Measurements from ENCODE around the gene NEO1.

The NEO1 gene

GRCh38 chr15:73231661-73232419 is 179.6 kb downstream of the NEO1 start:
- Histone ChIP-seq H3K27ac (ENCODE audit: low read depth, low read length) (no peak overlapping the region), H3F3A (ENCODE audit: insufficient read depth) (no peaks in the 10 kb centered on the region), H3K36me3 (ENCODE audit: low read length) (no peaks in the 10 kb centered on the region), H3K9ac (ENCODE audit: low read length) (no peak overlapping the region), H3K9me2 (replicated peaks; ENCODE audit: insufficient read depth, low read length) (no peaks in the 10 kb centered on the region), H4K20me1 (ENCODE audit: low read depth, low read length) (no peaks in the 10 kb centered on the region), H3K4me2 (ENCODE audit: low read depth, low read length, poor library complexity, severe bottlenecking) (no peak overlapping the region), H3K27me3 (ENCODE audit: low read length) (no peaks in the 10 kb centered on the region), H2AFZ (ENCODE audit: low read depth, low read length, severe bottlenecking) (no peak overlapping the region), H3K9me3 (ENCODE audit: insufficient read depth, low read length) (no peaks in the 10 kb centered on the region), H3K4me3 (ENCODE audit: insufficient read depth, low read length, poor library complexity, severe bottlenecking) (no peak overlapping the region), H3K79me2 (ENCODE audit: insufficient read depth, low read length) (no peaks in the 10 kb centered on the region)
- TF ChIP-seq CTCF (IDR thresholded peaks at IDR 0.05; ENCODE audit: insufficient read depth, low read length, poor library complexity, severe bottlenecking) (no peak), EZH2phosphoT487 (conservative IDR thresholded peaks at IDR 0.05; ENCODE audit: low read length) (no peak)

GRCh38 chr15:73232776-73233175 is 180.5 kb downstream of the NEO1 start:
- Histone ChIP-seq H4K20me1 (ENCODE audit: low read depth, low read length) (no peaks in the 10 kb centered on the region), H3K9me2 (replicated peaks; ENCODE audit: insufficient read depth, low read length) (no peaks in the 10 kb centered on the region), H3F3A (ENCODE audit: insufficient read depth) (no peaks in the 10 kb centered on the region), H3K9me3 (ENCODE audit: insufficient read depth, low read length) (no peaks in the 10 kb centered on the region), H3K27me3 (ENCODE audit: low read length) (no peaks in the 10 kb centered on the region), H3K9ac (ENCODE audit: low read length) (no peak overlapping the region), H3K27ac (ENCODE audit: low read depth, low read length) (no peak overlapping the region), H3K4me2 (ENCODE audit: low read depth, low read length, poor library complexity, severe bottlenecking) (no peak overlapping the region), H3K4me3 (ENCODE audit: insufficient read depth, low read length, poor library complexity, severe bottlenecking) (no peak overlapping the region), H3K79me2 (ENCODE audit: insufficient read depth, low read length) (no peaks in the 10 kb centered on the region), H3K36me3 (ENCODE audit: low read length) (no peaks in the 10 kb centered on the region), H2AFZ (ENCODE audit: low read depth, low read length, severe bottlenecking) (no peak overlapping the region)
- TF ChIP-seq EZH2phosphoT487 (conservative IDR thresholded peaks at IDR 0.05; ENCODE audit: low read length) (no peak), CTCF (IDR thresholded peaks at IDR 0.05; ENCODE audit: insufficient read depth, low read length, poor library complexity, severe bottlenecking) (no peak)

- H3K4me2 ChIP-seq (ENCODE audit: low read depth, low read length, poor library complexity, severe bottlenecking), result no peak overlapping the region
Observed at GRCh38 chr15:73233623-73234022, 181.4 kb downstream of the NEO1 start.

More at GRCh38 chr15:73233623-73234022, 181.4 kb downstream of the NEO1 start:
- Histone ChIP-seq H3K79me2 (ENCODE audit: insufficient read depth, low read length) (no peaks in the 10 kb centered on the region), H2AFZ (ENCODE audit: low read depth, low read length, severe bottlenecking) (no peak overlapping the region), H4K20me1 (ENCODE audit: low read depth, low read length) (no peaks in the 10 kb centered on the region), H3F3A (ENCODE audit: insufficient read depth) (no peaks in the 10 kb centered on the region), H3K27ac (ENCODE audit: low read depth, low read length) (no peak overlapping the region), H3K36me3 (ENCODE audit: low read length) (no peaks in the 10 kb centered on the region), H3K9me2 (replicated peaks; ENCODE audit: insufficient read depth, low read length) (no peaks in the 10 kb centered on the region), H3K9me3 (ENCODE audit: insufficient read depth, low read length) (no peaks in the 10 kb centered on the region), H3K27me3 (ENCODE audit: low read length) (no peaks in the 10 kb centered on the region), H3K9ac (ENCODE audit: low read length) (no peak overlapping the region), H3K4me3 (ENCODE audit: insufficient read depth, low read length, poor library complexity, severe bottlenecking) (no peak overlapping the region)
- TF ChIP-seq CTCF (IDR thresholded peaks at IDR 0.05; ENCODE audit: insufficient read depth, low read length, poor library complexity, severe bottlenecking) (no peak), EZH2phosphoT487 (conservative IDR thresholded peaks at IDR 0.05; ENCODE audit: low read length) (no peak)
